HepG2 (cell line): ENCODE measurements around the gene C11orf54. TPM values are rescaled to one million over a fixed set of nuclear protein-coding genes. Genes with fewer than 3 reads are reported as not detected.

Experiments used
- BCLAF1 ChIP-seq: fragments of 450-650 bp; IDR thresholded peaks from 2 replicates; pipeline ENCODE4 v1.6.1; 2017; ENCODE audit warnings: mild to moderate bottlenecking
- CEBPB ChIP-seq: IDR thresholded peaks from 2 replicates; pipeline ENCODE4 v1.6.1; 2011; ENCODE audit warnings: low read depth, low read length, improper control_type of control experiment, borderline replicate concordance
- DMAP1 ChIP-seq: IDR thresholded peaks from 2 replicates; pipeline ENCODE4 v1.6.1; 2016
- FOSL2 ChIP-seq: sonication (generic); formaldehyde crosslinking; IDR thresholded peaks from 2 replicates; pipeline ENCODE4 v1.4.0; 2020; ENCODE audit warnings: missing genetic modification reagents
- HMG20B ChIP-seq: conservative IDR thresholded peaks from 2 replicates; pipeline ENCODE4 v1.6.1; 2016; ENCODE audit warnings: missing genetic modification reagents, missing compliant biosample characterization
- HNF1B ChIP-seq: sonication (generic); formaldehyde crosslinking; IDR thresholded peaks from 2 replicates; pipeline ENCODE4 v1.5.1; 2020; ENCODE audit warnings: mild to moderate bottlenecking, moderate library complexity, missing genetic modification reagents
- HNRNPK ChIP-seq: fragments of 200-400 bp; formaldehyde crosslinking; IDR thresholded peaks from 2 replicates; pipeline ENCODE4 v1.6.1; 2018; ENCODE audit warnings: low read length, low read depth, moderate library complexity, mild to moderate bottlenecking; ENCODE audit not compliant: poor library complexity, severe bottlenecking
- HOMEZ ChIP-seq: IDR thresholded peaks from 2 replicates; pipeline ENCODE4 v1.6.1; 2016; ENCODE audit warnings: low read depth
- MED1 ChIP-seq: sonication (generic); formaldehyde crosslinking; IDR thresholded peaks from 2 replicates; pipeline ENCODE4 v1.4.0; 2020; ENCODE audit warnings: missing genetic modification reagents
- MEIS1 ChIP-seq: sonication (generic); formaldehyde crosslinking; IDR thresholded peaks from 2 replicates; pipeline ENCODE4 v1.9.0; 2021; ENCODE audit warnings: mild to moderate bottlenecking, missing genetic modification reagents, moderate library complexity, borderline replicate concordance
- PHB2 ChIP-seq: fragments of 450-650 bp; IDR thresholded peaks from 2 replicates; pipeline ENCODE4 v1.6.1; 2018; ENCODE audit not compliant: partially characterized antibody
- POLR2AphosphoS2 ChIP-seq: IDR thresholded peaks from 2 replicates; pipeline ENCODE4 v1.6.1; 2011; ENCODE audit warnings: low read depth, low read length, improper control_type of control experiment
- SATB2 ChIP-seq: sonication (generic); formaldehyde crosslinking; IDR thresholded peaks from 2 replicates; pipeline ENCODE4 v1.5.0; 2020; ENCODE audit warnings: missing genetic modification reagents
- SNAPC4 ChIP-seq: sonication (generic); formaldehyde crosslinking; IDR thresholded peaks from 2 replicates; pipeline ENCODE4 v1.4.0; 2020; ENCODE audit warnings: mild to moderate bottlenecking, missing genetic modification reagents
- TBX3 ChIP-seq: fragments of 450-650 bp; IDR thresholded peaks from 2 replicates; pipeline ENCODE4 v1.6.1; 2017; ENCODE audit warnings: antibody characterized with exemption, mild to moderate bottlenecking, inconsistent platforms, borderline replicate concordance
- TFDP1 ChIP-seq: IDR thresholded peaks from 2 replicates; pipeline ENCODE4 v1.6.1; 2016; ENCODE audit warnings: missing compliant biosample characterization, missing genetic modification reagents, borderline replicate concordance
- YEATS4 ChIP-seq: sonication (generic); formaldehyde crosslinking; IDR thresholded peaks from 2 replicates; pipeline ENCODE4 v1.4.0; 2020; ENCODE audit warnings: missing genetic modification reagents, borderline replicate concordance
- ZNF354B ChIP-seq: sonication (generic); formaldehyde crosslinking; IDR thresholded peaks from 2 replicates; pipeline ENCODE4 v1.8.0; 2022; ENCODE audit warnings: mild to moderate bottlenecking, missing genetic modification reagents
- ZNF616 ChIP-seq: sonication (generic); formaldehyde crosslinking; IDR thresholded peaks from 2 replicates; pipeline ENCODE4 v1.5.0; 2020; ENCODE audit warnings: low read depth, mild to moderate bottlenecking, missing genetic modification reagents
- polyA plus RNA-seq, 8 experiments: library from polyadenylated mRNA; depleted of rRNA in 3 of 8; stranded (reverse) in 7 of 8; unstranded in 1 of 8; fragments of >200 nt; fragmentation: Illumina TruSeq in 4 of 8; extraction: Trizol in 4 of 8; gene quantifications; 2 replicates each; pipeline versions ENCODE4 v1.2.1 to v1.2.3, GENCODE V29; 2011 to 2016; ENCODE audit warnings: low read depth in 4 of 8, missing spikeins in 1 of 8, mixed read lengths in 1 of 8; ENCODE audit not compliant: insufficient read depth in 1 of 8
- total RNA-seq, 5 experiments: library from RNA; depleted of rRNA; stranded (reverse); fragments of >200 nt; fragmentation: Illumina TruSeq; extraction: Trizol; gene quantifications; 2 replicates each; pipeline ENCODE4 v1.2.3, GENCODE V29; 2016; ENCODE audit warnings: low read depth in 1 of 5

C11orf54 gene
- total and polyA plus RNA-seq, 2 of the 13 experiments (the other 11 are each of a cell fraction or from before 2014, with no cell fraction given) = 42.7 to 50.1 TPM

GRCh38 chr11:93741882-93742226, 382 bp downstream of the C11orf54 start (continued):
- no peak for TF ChIP-seq HNRNPK
- no peak for TF ChIP-seq BCLAF1
- no peak for TF ChIP-seq ZNF616 (CRISPR knock-in tag)
- TF ChIP-seq PHB2 = no peak
- TF ChIP-seq SNAPC4 (CRISPR knock-in tag) = no peak
- 0 out of 2 replicates have a peak, but pooled peaks have one; percentile 33 for TF ChIP-seq MED1
- peak; percentile 61; the same call in 1 of the 2 replicates for TF ChIP-seq YEATS4 (CRISPR knock-in tag)
- no peak for TF ChIP-seq MEIS1
- peak; percentile 95 for TF ChIP-seq CEBPB
- no peak for TF ChIP-seq ZNF354B (CRISPR knock-in tag)
- TF ChIP-seq FOSL2 (CRISPR knock-in tag) = peak; percentile 73
- peak; percentile 68; the same call in 1 of the 2 replicates for TF ChIP-seq TBX3
- TF ChIP-seq POLR2AphosphoS2 = no peak
- no peak for TF ChIP-seq HOMEZ (CRISPR knock-in tag)
- TF ChIP-seq TFDP1 = no peak
- 0 out of 2 replicates have a peak, but pooled peaks have one; percentile 37 for TF ChIP-seq SATB2
- TF ChIP-seq DMAP1 (CRISPR knock-in tag) = peak; percentile 60
- TF ChIP-seq HMG20B (CRISPR knock-in tag) = no peak
- peak; percentile 5; the same call in 1 of the 2 replicates for TF ChIP-seq HNF1B (CRISPR knock-in tag)
